Neural cell (in vitro differentiated cells): ENCODE measurements around the gene TSKS. TPM values are rescaled to one million over a fixed set of nuclear protein-coding genes. Genes with fewer than 3 reads are reported as not detected.

ENCODE experiments used
- H2AFZ ChIP-seq: fragments of 200-600, 300-800 bp; sonication (generic), shearing (Covaris generic); 2 replicates; pipeline ENCODE4 v1.6.0; 2014; ENCODE audit warnings: low read depth, mild to moderate bottlenecking, antibody characterized with exemption, low read length, moderate library complexity
- H3F3A ChIP-seq: fragments of 200-600 bp; shearing (Covaris generic); 2 replicates; pipeline ENCODE4 v1.6.1; 2016; ENCODE audit warnings: mild to moderate bottlenecking, moderate library complexity, mixed read lengths, antibody characterized with exemption, low read length; ENCODE audit not compliant: insufficient read depth, poor library complexity, severe bottlenecking
- H3K27ac ChIP-seq: fragments of 200-600, 300-800 bp; sonication (generic), shearing (Covaris generic); 2 replicates; pipeline ENCODE4 v1.5.1; 2014; ENCODE audit warnings: mild to moderate bottlenecking, low read length, moderate library complexity
- H3K27me3 ChIP-seq: fragments of 300-800, 200-600 bp; sonication (generic), shearing (Covaris generic); 2 replicates; pipeline ENCODE4 v1.6.0; 2014; ENCODE audit warnings: mild to moderate bottlenecking, low read depth, low read length, moderate library complexity; ENCODE audit not compliant: insufficient read depth
- H3K36me3 ChIP-seq: fragments of 300-800, 200-600 bp; sonication (generic), shearing (Covaris generic); 2 replicates; pipeline ENCODE4 v1.5.1; 2014; ENCODE audit warnings: mild to moderate bottlenecking, antibody characterized with exemption, low read length, moderate library complexity; ENCODE audit not compliant: insufficient read depth
- H3K4me2 ChIP-seq: fragments of 300-800, 200-600 bp; sonication (generic), shearing (Covaris generic); 2 replicates; pipeline ENCODE4 v1.6.0; 2014; ENCODE audit warnings: mild to moderate bottlenecking, low read length
- H3K4me3 ChIP-seq: fragments of 300-800, 200-600 bp; sonication (generic), shearing (Covaris generic); 2 replicates; pipeline ENCODE4 v1.5.1; 2014; ENCODE audit warnings: mild to moderate bottlenecking, low read length, moderate library complexity
- H3K79me2 ChIP-seq: fragments of 200-600 bp; shearing (Covaris generic); replicated peaks from 2 replicates; pipeline ENCODE4 v1.6.0; 2014; ENCODE audit warnings: mild to moderate bottlenecking, low read length, moderate library complexity; ENCODE audit not compliant: insufficient read depth
- H3K9ac ChIP-seq: fragments of 300-800, 200-600 bp; sonication (generic), shearing (Covaris generic); 2 replicates; pipeline ENCODE4 v1.6.1; 2016; ENCODE audit warnings: mild to moderate bottlenecking, low read length, mixed read lengths
- H3K9me2 ChIP-seq: fragments of 200-600 bp; shearing (Covaris generic); 2 replicates; pipeline ENCODE4 v1.6.1; 2016; ENCODE audit warnings: mild to moderate bottlenecking, low read length, mixed read lengths; ENCODE audit not compliant: insufficient read depth
- H3K9me3 ChIP-seq: fragments of 200-600, 300-800 bp; sonication (generic), shearing (Covaris generic); 2 replicates; pipeline ENCODE4 v1.6.1; 2016; ENCODE audit warnings: mild to moderate bottlenecking, mixed run types, low read length, moderate library complexity, mixed read lengths
- H4K20me1 ChIP-seq: fragments of 200-600 bp; shearing (Covaris generic); 2 replicates; pipeline ENCODE4 v1.6.1; 2016; ENCODE audit warnings: mild to moderate bottlenecking, mixed run types; ENCODE audit not compliant: insufficient read depth
- CTCF ChIP-seq: fragments of 450-650 bp; IDR thresholded peaks from 2 replicates; pipeline ENCODE4 v1.5.1; 2014; ENCODE audit warnings: antibody characterized with exemption, mild to moderate bottlenecking, moderate library complexity; ENCODE audit not compliant: poor library complexity, severe bottlenecking
- EP300 ChIP-seq: fragments of 450-650 bp; conservative IDR thresholded peaks from 2 replicates; pipeline ENCODE4 v1.6.1; 2014; ENCODE audit warnings: antibody characterized with exemption, mild to moderate bottlenecking, moderate library complexity; ENCODE audit not compliant: poor library complexity, severe bottlenecking
- EZH2 ChIP-seq: fragments of 200-600, 300-800 bp; shearing (Covaris generic), sonication (generic); IDR thresholded peaks from 2 replicates; pipeline ENCODE4 v1.6.1; 2014; ENCODE audit warnings: antibody characterized with exemption, low read length, borderline replicate concordance, mild to moderate bottlenecking; ENCODE audit not compliant: insufficient read depth, poor library complexity, severe bottlenecking
- MXI1 ChIP-seq: fragments of 450-650 bp; conservative IDR thresholded peaks from 2 replicates; pipeline ENCODE4 v1.6.1; 2014; ENCODE audit warnings: antibody characterized with exemption, mild to moderate bottlenecking; ENCODE audit not compliant: poor library complexity, severe bottlenecking
- POLR2AphosphoS5 ChIP-seq: IDR thresholded peaks from 2 replicates; pipeline ENCODE4 v1.6.1; 2012
- RAD21 ChIP-seq: fragments of 450-650 bp; conservative IDR thresholded peaks from 2 replicates; pipeline ENCODE4 v1.6.1; 2014; ENCODE audit warnings: antibody characterized with exemption, mild to moderate bottlenecking, moderate library complexity
- REST ChIP-seq: IDR thresholded peaks from 2 replicates; pipeline ENCODE4 v1.6.1; 2012; ENCODE audit warnings: borderline replicate concordance
- SMC3 ChIP-seq: fragments of 450-650 bp; conservative IDR thresholded peaks from 2 replicates; pipeline ENCODE4 v1.6.1; 2014; ENCODE audit warnings: antibody characterized with exemption, mild to moderate bottlenecking, moderate library complexity; ENCODE audit not compliant: poor library complexity
- TAF1 ChIP-seq: IDR thresholded peaks from 2 replicates; pipeline ENCODE4 v1.6.1; 2012; ENCODE audit warnings: low read depth
- polyA plus RNA-seq: library from polyadenylated mRNA; depleted of rRNA; stranded (reverse); fragments of >200 nt; gene quantifications from 2 replicates; pipeline ENCODE4 v1.2.3, GENCODE V29; 2014

Gene TSKS
- polyA plus RNA-seq, 1 donor from 2014 or later, result not detected

- H3K36me3 ChIP-seq, result no peaks in the 10 kb centered on the region
- no peak overlapping the region for H3K4me3 ChIP-seq
- H3K4me2 ChIP-seq, result no peak overlapping the region
- TF ChIP-seq TAF1, result no peak
- no peak for TF ChIP-seq MXI1
- no peak for TF ChIP-seq EZH2
- no peak for TF ChIP-seq SMC3
- no peak overlapping the region for H2AFZ ChIP-seq
- H4K20me1 ChIP-seq, result no peaks in the 10 kb centered on the region
- H3K27ac ChIP-seq, result no peak overlapping the region
- no peaks in the 10 kb centered on the region for H3K27me3 ChIP-seq
- no peak overlapping the region for H3K9ac ChIP-seq
- H3K79me2 ChIP-seq, result peaks cover 21% of the 10 kb centered on the region
- H3K9me3 ChIP-seq, result no peaks in the 10 kb centered on the region
- H3F3A ChIP-seq, result no peaks in the 10 kb centered on the region
- no peaks in the 10 kb centered on the region for H3K9me2 ChIP-seq
Measured at GRCh38 chr19:49771674-49772139, 8.6 kb upstream of the TSKS start.

GRCh38 chr19:49770529-49770928 is 7.4 kb upstream of the TSKS start:
- Histone ChIP-seq H4K20me1 (no peaks in the 10 kb centered on the region), H3K4me3 (no peak overlapping the region), H3K27me3 (no peaks in the 10 kb centered on the region), H3K36me3 (no peaks in the 10 kb centered on the region), H3K27ac (no peak overlapping the region), H3F3A (no peaks in the 10 kb centered on the region), H3K79me2 (peaks cover 21% of the 10 kb centered on the region), H3K9me3 (no peaks in the 10 kb centered on the region), H3K9ac (no peak overlapping the region), H3K4me2 (no peak overlapping the region), H2AFZ (no peak overlapping the region), H3K9me2 (no peaks in the 10 kb centered on the region)
- TF ChIP-seq REST, result no peak
- TF ChIP-seq RAD21, result no peak
- no peak for TF ChIP-seq EP300
- TF ChIP-seq CTCF, result no peak
- no peak for TF ChIP-seq EZH2
- no peak for TF ChIP-seq TAF1
- no peak for TF ChIP-seq MXI1
- no peak for TF ChIP-seq SMC3
- no peak for TF ChIP-seq POLR2AphosphoS5
